NCI-H524 treated with DMSO at 0.1 percent for 48 hours (cell line): ENCODE measurements around the gene DSCAML1.
A peak's percentile ranks its signal among the peaks of the same experiment; 100 is the strongest.

ENCODE experiments used
- DNase-seq: peaks from one replicate; lab custom pipeline; 2025; lab: John Stamatoyannopoulos, UW

Gene DSCAML1

GRCh38 chr11:117832511-117832910, 35.5 kb upstream of the DSCAML1 start:
- no peak for DNase-seq

GRCh38 chr11:117831661-117832415, 34.8 kb upstream of the DSCAML1 start:
- DNase-seq: no peak

- DNase-seq: no peak
Measured at GRCh38 chr11:117830674-117831351, 33.8 kb upstream of the DSCAML1 start.

- DNase-seq: no peak
Measured at GRCh38 chr11:117830072-117830471, 33.1 kb upstream of the DSCAML1 start.

GRCh38 chr11:117829369-117829725, 32.3 kb upstream of the DSCAML1 start:
- no peak for DNase-seq

- DNase-seq: no peak
Measured at GRCh38 chr11:117828611-117829368, 31.8 kb upstream of the DSCAML1 start.

- no peak for DNase-seq
Measured at GRCh38 chr11:117827521-117828511, 30.8 kb upstream of the DSCAML1 start.

DNA sequence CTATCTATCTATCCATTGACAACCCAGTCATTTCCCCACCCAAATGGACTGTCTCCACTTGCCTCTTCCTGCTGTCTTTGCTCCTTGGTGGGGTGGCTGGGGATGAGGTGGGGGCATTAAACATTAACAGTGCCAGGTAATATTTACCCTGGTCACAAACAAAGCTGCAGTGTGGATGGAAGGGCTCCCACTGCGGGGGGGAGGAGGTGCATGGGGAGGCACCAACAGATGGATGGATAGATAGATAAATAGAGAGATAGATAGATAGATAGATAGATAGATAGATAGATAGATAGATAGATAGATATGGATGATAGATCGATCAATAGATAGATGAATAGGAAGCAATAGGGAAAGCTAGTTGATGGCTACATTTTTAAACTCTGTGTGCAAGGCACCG, 29.8 kb upstream of the DSCAML1 start:
- no peak for DNase-seq

- no peak for DNase-seq
Measured at GRCh38 chr11:117826190-117826570, 29.2 kb upstream of the DSCAML1 start.

GRCh38 chr11:117825538-117826189, 28.6 kb upstream of the DSCAML1 start:
- DNase-seq: no peak

- no peak for DNase-seq
Measured at GRCh38 chr11:117824571-117825537, 27.8 kb upstream of the DSCAML1 start, which contains the start of gene FXYD2. FXYD2 (minus strand) TSS chr11:117824744; CDS start chr11:117824678, 66 bp downstream.

- peak; percentile 29 for DNase-seq
Measured at GRCh38 chr11:117823946-117824420, 27.0 kb upstream of the DSCAML1 start.

GRCh38 chr11:117823294-117823945, 26.4 kb upstream of the DSCAML1 start:
- DNase-seq: no peak

DNA sequence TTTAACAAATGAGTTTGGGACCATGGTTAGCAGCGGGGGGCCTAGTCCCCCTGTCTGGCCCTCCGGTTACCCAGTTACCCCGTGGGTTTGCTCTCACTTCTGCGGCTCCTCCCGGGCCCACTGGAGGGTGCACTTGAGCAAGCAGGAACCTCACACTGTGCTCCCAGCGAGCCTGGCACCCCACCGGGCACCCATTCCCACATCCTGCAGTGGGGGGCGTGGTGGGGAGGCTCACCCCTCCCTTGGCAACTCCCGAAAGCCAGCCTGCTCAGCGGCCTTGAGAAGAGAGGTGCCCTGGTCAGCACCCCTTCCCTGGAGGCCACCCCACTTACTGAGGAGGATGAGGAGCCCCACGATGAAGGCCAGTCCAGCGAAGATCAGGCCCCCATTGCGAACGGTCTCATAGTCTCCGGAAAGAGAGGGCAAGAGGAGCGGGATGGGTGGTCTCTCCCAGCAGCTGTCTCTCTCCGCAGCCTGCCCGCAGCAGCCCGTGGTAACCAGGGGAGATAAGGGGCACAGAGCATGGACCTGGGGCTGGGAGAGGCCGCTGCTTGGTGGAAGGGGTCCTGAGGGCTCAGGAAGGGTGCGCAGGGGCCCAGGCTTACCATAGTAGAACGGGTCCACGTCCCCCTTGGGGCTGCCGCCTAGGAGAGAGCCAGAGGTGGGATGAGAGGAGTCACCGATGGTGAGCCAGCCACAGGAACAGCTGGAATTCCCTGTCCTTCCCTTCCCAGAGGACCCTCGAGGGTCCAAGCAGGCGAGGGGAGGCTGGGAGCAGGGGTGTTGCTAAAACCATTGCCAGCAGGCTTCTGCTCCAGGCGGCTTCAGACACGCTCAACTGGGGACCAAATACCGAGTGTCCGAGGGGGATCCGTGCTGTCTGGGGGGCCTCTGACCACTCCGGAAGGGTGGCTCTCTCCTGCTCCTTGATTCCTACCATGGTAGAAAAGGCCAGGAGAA, 25.3 kb upstream of the DSCAML1 start:
- DNase-seq: no peak

DNA sequence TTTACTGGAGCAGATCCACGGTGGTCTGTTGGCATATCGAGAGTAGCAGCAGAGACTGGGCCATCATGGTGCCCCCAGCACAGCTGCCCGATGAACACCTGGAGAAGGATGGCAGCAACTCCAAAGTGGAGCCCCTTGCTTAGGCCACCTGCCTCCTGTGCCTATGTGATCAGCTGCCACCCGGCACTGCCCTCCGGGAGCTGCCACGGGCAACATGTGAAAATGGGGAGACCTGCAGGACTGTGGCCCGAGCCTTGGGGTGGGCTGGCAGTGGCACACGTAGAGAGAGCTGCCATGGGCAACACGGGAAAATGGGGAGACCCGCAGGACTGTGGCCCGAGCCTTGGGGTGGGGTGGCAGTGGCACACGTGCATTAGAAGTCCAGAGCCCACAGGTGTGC, 24.4 kb upstream of the DSCAML1 start:
- no peak for DNase-seq

DNA sequence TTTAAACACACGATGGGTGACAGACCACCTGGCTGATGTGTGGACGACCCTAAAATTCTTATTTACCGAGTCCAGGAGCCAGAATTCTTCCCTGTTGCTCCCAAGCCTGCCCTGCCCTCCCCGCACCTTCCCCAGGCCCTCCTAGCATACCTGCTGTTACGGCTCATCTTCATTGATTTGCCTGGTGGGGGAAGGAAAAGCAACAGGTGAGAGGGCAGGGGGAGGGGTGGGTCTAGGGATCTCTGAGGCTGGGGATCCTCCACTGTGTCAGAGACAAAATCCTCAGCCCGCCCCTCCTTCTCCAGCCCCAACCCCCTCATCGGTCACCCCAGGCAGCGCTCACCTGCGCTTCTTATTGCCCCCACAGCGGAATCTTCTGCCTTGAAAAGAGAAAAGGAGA, 23.5 kb upstream of the DSCAML1 start:
- no peak for DNase-seq

- DNase-seq: no peak
Measured at GRCh38 chr11:117820071-117820470, 23.1 kb upstream of the DSCAML1 start.
